Spleen (tissue), 7 donors: ENCODE data around the gene REV3L.

ENCODE experiments used
- CTCF ChIP-seq, 11 experiments: fragments of 200-600 bp in 7 of 11; fragments of 450-650 bp in 4 of 11; sonication (generic) in 4 of 11; IDR thresholded peaks in 8 of 11; conservative IDR thresholded peaks in 3 of 11; 1 replicate in 7 of 11; 2 replicates in 4 of 11; pipeline versions ENCODE4 v1.4.0 to v1.8.0; 2016 to 2021; ENCODE audit warnings: antibody characterized with exemption in 11 of 11, inconsistent platforms in 4 of 11, mild to moderate bottlenecking in 1 of 11
- POLR2AphosphoS5 ChIP-seq, 3 donors: sonication (generic); formaldehyde crosslinking; IDR thresholded peaks; one replicate each; pipeline ENCODE4 v1.5.1; 2017; ENCODE audit warnings: antibody characterized with exemption in 3 of 3
- donor health status: DM: no; HTN: no; CAD: no; lungs with moderate emphysema.
- donor health status: DM: no; HTN: no; CAD: no.
- donor health status: DM: no; HTN: no; CAD: no.

- TF ChIP-seq CTCF (IDR thresholded peaks at IDR 0.05 in 8 of 11, conservative IDR thresholded peaks at IDR 0.05 in 3 of 11) (no peak), POLR2AphosphoS5 (IDR thresholded peaks at IDR 0.05) (no peak)
Observed at GRCh38 chr6:111474771-111475170, 8.2 kb downstream of the REV3L start.
